GM12878 (cell line): ENCODE results near the gene PPP1R1B. TPM values are rescaled to one million over a fixed set of nuclear protein-coding genes. Genes with fewer than 3 reads are reported as not detected.

Source experiments
- ATAC-seq: fragments of 200-7000 bp; cut with Tn5 transposase; 3 replicates; pipeline ENCODE4 v1.9.1; 2020; ENCODE audit warnings: mild to moderate bottlenecking, moderate library complexity
- BruUV-seq: library from RNA; stranded (reverse); fragments of 400-500 nt; replicated peaks from 2 replicates; lab custom pipeline; 2021; lab: Mats Ljungman, UMichigan
- CTCF ChIA-PET: fragments of 300-600 bp; sonication (Branson Sonifier 250); formaldehyde crosslinking; extraction: SDS; loops from one replicate; lab custom pipeline; 2021; ENCODE audit warnings: inconsistent platforms; lab: Yijun Ruan, JAX
- POLR2A ChIA-PET: fragments of 350-600 bp; formaldehyde crosslinking; extraction: SDS; loops from one replicate; lab custom pipeline; 2021; ENCODE audit warnings: inconsistent platforms; lab: Charles Lee
- RAD21 ChIA-PET: fragments of 300-600 bp; sonication (Branson Sonifier 250); formaldehyde crosslinking; loops from one replicate; lab custom pipeline; 2023; ENCODE audit warnings: antibody characterized with exemption; ENCODE audit not compliant: unreplicated experiment; lab: Charles Lee
- SMC1A ChIA-PET: fragments of 300-600 bp; sonication (Branson Sonifier 250); formaldehyde crosslinking; loops from one replicate; lab custom pipeline; 2023; ENCODE audit not compliant: unreplicated experiment, uncharacterized antibody; lab: Charles Lee
- DNase-seq: peaks from one replicate; pipeline ENCODE4 v3.0.0-alpha.2; 2011; ENCODE audit warnings: low read depth, low spot score
- FAIRE-seq: peaks from 3 replicates; lab custom pipeline; 2011; peaks lifted over from hg19 to GRCh38; lab: Jason Lieb, UNC
- H2AFZ ChIP-seq: 2 replicates; pipeline ENCODE4 v1.6.0; 2011; ENCODE audit warnings: low read depth, low read length, control low read depth; ENCODE audit not compliant: control insufficient read depth
- H3K27ac ChIP-seq: 2 replicates; pipeline ENCODE4 v1.5.1; 2011; ENCODE audit warnings: control low read depth; ENCODE audit not compliant: control insufficient read depth, insufficient read depth
- H3K27me3 ChIP-seq, 2 experiments: replicated peaks in 1 of 2; 2 replicates each; pipeline versions ENCODE4 v1.6.0 to v1.6.1; 2011; ENCODE audit warnings: low read length in 1 of 2; ENCODE audit not compliant: control insufficient read depth in 2 of 2, insufficient read depth in 2 of 2
- H3K36me3 ChIP-seq, 2 experiments: 2 replicates each; pipeline ENCODE4 v1.5.1; 2011; ENCODE audit warnings: low read length in 1 of 2; ENCODE audit not compliant: control insufficient read depth in 2 of 2, insufficient read depth in 2 of 2
- H3K4me1 ChIP-seq: 2 replicates; pipeline ENCODE4 v1.6.1; 2011; ENCODE audit warnings: mild to moderate bottlenecking, low read length, moderate library complexity, mixed read lengths; ENCODE audit not compliant: control insufficient read depth, insufficient read depth
- H3K4me2 ChIP-seq: 2 replicates; pipeline ENCODE4 v1.6.0; 2011; ENCODE audit warnings: control low read depth; ENCODE audit not compliant: control insufficient read depth, insufficient read depth
- H3K4me3 ChIP-seq: fragments of 200-600 bp; sonication (generic); 2 replicates; pipeline ENCODE4 v1.5.1; 2016
- H3K79me2 ChIP-seq: 2 replicates; pipeline ENCODE4 v1.6.0; 2011; ENCODE audit warnings: low read length; ENCODE audit not compliant: control insufficient read depth, insufficient read depth
- H3K9ac ChIP-seq: 2 replicates; pipeline ENCODE4 v1.8.0; 2011; ENCODE audit warnings: low read length, control low read depth, mixed read lengths; ENCODE audit not compliant: control insufficient read depth, insufficient read depth
- H3K9me3 ChIP-seq: replicated peaks from 3 replicates; pipeline ENCODE4 v1.5.1; 2011; ENCODE audit warnings: mild to moderate bottlenecking, low read length; ENCODE audit not compliant: control insufficient read depth, insufficient read depth
- H4K20me1 ChIP-seq: 2 replicates; pipeline ENCODE4 v1.6.0; 2011; ENCODE audit not compliant: control insufficient read depth, insufficient read depth
- HCFC1 ChIP-seq: fragments of 150-350 bp; IDR thresholded peaks from 2 replicates; pipeline ENCODE4 v1.6.1; 2014; ENCODE audit warnings: low read length
- HDGF ChIP-seq: fragments of 450-650 bp; IDR thresholded peaks from 2 replicates; pipeline ENCODE4 v1.6.1; 2016; ENCODE audit warnings: antibody characterized with exemption
- SREBF1 ChIP-seq: IDR thresholded peaks from 2 replicates; pipeline ENCODE4 v1.6.1; 2012; ENCODE audit warnings: mild to moderate bottlenecking, low read length
- WGBS: methylation state at CpG from one replicate; pipeline ENCODE4 v1.1.6; 2016; ENCODE audit warnings: low lambda C conversion rate; ENCODE audit not compliant: insufficient replicate concordance, insufficient coverage; ENCODE audit errors: missing lambda C conversion rate; 5-methylcytosine and 5-hydroxymethylcytosine counted together
- in situ Hi-C: fragments of 300-500 bp; cut with MboI; formaldehyde crosslinking; loops from 9 replicates; pipeline ENCODE4 v1.14.3; 2018; ENCODE audit warnings: mixed read lengths
- intact Hi-C: fragments of 100-400 bp; cut with micrococcal nuclease; formaldehyde crosslinking; loops from one replicate; pipeline ENCODE4 v1.14.2; 2022; ENCODE audit not compliant: unreplicated experiment
- polyA plus RNA-seq, 11 experiments: library from polyadenylated mRNA; depleted of rRNA in 4 of 11; unstranded in 6 of 11; stranded (reverse) in 5 of 11; fragments of >200 nt; fragmentation: Nextera tagmentation in 4 of 11; fragmentation: Illumina TruSeq in 1 of 11; extraction: Ambion mirVana in 4 of 11; extraction: Trizol in 1 of 11; gene quantifications; 1 replicate in 1 of 11; 2 replicates in 10 of 11; pipeline versions ENCODE4 v1.2.1 to v1.2.3, GENCODE V29; 2011 to 2016; ENCODE audit warnings: inconsistent platforms in 2 of 11, missing spikeins in 2 of 11, low read depth in 1 of 11
- total RNA-seq, 4 experiments: library from RNA; depleted of rRNA in 3 of 4; stranded (reverse); fragments of >200 nt in 3 of 4; fragmentation: Illumina TruSeq in 1 of 4; extraction: Trizol in 1 of 4; gene quantifications; 2 replicates each; pipeline versions ENCODE4 v1.2.1 to v1.2.3, GENCODE V29; 2013 to 2021
- TF ChIP-seq, protein P1 (sequence below): fragments of 450-650 bp; IDR thresholded peaks from 2 replicates; pipeline ENCODE4 v1.6.1; 2017; ENCODE audit warnings: mild to moderate bottlenecking, moderate library complexity
- TF ChIP-seq, protein P2 (sequence below): fragments of 450-650 bp; IDR thresholded peaks from 2 replicates; pipeline ENCODE4 v1.6.1; 2017; ENCODE audit warnings: mild to moderate bottlenecking

Gene PPP1R1B
- total and polyA plus RNA-seq, 10 of the 15 experiments (the other 5 are each of a cell fraction or from before 2014, with no cell fraction given): 0.08 TPM; not detected in 9

DNA sequence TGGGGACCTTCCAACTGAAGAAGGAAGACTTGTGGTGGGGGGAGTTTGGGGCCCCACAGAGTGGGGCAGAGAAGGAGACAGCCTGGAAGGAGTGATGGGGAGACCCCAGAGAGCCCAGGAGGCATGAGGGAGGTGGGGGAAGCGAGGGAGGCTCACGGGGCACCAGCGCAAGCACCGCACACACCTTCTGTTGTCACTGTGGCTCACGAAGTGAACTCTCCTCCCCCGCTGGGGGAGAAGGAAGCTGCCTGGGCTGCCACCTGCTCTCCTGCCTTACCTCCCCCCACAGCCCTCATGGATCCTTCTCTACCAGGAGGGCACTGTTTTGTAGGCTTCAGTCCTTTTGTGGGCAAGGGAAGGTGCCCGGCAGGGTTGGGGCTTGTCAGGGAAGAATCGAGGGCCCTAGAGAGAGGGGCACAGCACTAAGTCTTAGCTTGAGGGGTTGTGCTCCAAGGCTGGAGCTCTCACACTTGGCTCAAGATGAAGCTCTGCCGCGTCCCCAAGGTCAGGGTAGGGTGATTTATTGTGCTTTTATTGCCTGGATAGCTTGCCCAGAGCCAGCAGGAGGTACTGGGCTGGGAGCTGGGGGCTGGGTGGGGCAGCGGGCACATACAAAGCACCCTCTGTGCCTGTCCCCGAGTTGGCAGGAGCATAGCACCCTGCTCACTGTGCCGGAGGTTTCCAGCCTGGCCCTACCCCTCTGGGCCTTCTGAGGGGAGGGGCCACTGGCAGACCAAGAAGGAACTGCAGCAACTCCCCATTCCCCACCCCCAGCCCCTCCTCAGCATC is 5.6 kb downstream of the PPP1R1B start (continued):
- TF ChIP-seq, protein P1, sequence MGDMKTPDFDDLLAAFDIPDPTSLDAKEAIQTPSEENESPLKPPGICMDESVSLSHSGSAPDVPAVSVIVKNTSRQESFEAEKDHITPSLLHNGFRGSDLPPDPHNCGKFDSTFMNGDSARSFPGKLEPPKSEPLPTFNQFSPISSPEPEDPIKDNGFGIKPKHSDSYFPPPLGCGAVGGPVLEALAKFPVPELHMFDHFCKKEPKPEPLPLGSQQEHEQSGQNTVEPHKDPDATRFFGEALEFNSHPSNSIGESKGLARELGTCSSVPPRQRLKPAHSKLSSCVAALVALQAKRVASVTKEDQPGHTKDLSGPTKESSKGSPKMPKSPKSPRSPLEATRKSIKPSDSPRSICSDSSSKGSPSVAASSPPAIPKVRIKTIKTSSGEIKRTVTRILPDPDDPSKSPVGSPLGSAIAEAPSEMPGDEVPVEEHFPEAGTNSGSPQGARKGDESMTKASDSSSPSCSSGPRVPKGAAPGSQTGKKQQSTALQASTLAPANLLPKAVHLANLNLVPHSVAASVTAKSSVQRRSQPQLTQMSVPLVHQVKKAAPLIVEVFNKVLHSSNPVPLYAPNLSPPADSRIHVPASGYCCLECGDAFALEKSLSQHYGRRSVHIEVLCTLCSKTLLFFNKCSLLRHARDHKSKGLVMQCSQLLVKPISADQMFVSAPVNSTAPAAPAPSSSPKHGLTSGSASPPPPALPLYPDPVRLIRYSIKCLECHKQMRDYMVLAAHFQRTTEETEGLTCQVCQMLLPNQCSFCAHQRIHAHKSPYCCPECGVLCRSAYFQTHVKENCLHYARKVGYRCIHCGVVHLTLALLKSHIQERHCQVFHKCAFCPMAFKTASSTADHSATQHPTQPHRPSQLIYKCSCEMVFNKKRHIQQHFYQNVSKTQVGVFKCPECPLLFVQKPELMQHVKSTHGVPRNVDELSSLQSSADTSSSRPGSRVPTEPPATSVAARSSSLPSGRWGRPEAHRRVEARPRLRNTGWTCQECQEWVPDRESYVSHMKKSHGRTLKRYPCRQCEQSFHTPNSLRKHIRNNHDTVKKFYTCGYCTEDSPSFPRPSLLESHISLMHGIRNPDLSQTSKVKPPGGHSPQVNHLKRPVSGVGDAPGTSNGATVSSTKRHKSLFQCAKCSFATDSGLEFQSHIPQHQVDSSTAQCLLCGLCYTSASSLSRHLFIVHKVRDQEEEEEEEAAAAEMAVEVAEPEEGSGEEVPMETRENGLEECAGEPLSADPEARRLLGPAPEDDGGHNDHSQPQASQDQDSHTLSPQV: no peak
- TF ChIP-seq HCFC1: no peak

DNA sequence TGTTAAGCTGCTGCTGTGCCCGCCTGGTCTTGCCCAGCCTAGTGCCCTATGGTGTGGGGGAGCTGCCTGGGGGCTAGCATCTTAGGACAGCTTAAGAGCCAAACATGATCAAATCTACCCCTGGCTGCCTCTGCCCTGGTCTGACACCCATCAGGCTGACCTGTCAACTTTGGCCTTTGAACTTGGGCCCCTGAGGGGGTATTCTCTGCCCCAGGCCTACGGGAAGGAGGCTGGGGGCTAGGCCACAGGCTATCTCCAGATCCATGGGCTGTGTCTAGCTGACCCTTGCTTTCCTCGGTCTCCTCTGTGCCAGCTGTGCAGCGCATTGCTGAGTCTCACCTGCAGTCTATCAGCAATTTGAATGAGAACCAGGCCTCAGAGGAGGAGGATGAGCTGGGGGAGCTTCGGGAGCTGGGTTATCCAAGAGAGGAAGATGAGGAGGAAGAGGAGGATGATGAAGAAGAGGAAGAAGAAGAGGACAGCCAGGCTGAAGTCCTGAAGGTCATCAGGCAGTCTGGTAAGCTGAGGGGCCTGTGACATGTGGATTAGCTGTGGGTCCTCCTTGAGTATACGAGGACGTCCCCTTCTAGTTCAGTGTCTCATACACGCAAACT is 6.9 kb downstream of the PPP1R1B start:
- CTCF ChIA-PET: interaction anchor here (0.6 to 15.5 kb wide), 13 partner anchors 11 to 659 kb away, joined by 3 to 225 read pairs (median 5); partner anchors contain the start of gene IKZF3
- no peak for FAIRE-seq

More for the DNA sequence above, 6.9 kb downstream of the PPP1R1B start:
- no peak for ATAC-seq
- no TSS peak for BruUV-seq
- in situ Hi-C loops (no loop called here), intact Hi-C loops (no loop called here)
- H3K36me3 ChIP-seq: no peaks in the 10 kb centered on the region
- RAD21 ChIA-PET: interaction anchor here (0.5 to 3.4 kb wide), 3 partner anchors 11 to 343 kb away, joined by 3 to 20 read pairs (median 3); no protein-coding TSS in a partner anchor
- H3K4me2 ChIP-seq: no peak overlapping the region
- H2AFZ ChIP-seq: no peak overlapping the region
- H3K9ac ChIP-seq: no peak overlapping the region
- H3K4me3 ChIP-seq: no peak overlapping the region
- TF ChIP-seq, protein P2, sequence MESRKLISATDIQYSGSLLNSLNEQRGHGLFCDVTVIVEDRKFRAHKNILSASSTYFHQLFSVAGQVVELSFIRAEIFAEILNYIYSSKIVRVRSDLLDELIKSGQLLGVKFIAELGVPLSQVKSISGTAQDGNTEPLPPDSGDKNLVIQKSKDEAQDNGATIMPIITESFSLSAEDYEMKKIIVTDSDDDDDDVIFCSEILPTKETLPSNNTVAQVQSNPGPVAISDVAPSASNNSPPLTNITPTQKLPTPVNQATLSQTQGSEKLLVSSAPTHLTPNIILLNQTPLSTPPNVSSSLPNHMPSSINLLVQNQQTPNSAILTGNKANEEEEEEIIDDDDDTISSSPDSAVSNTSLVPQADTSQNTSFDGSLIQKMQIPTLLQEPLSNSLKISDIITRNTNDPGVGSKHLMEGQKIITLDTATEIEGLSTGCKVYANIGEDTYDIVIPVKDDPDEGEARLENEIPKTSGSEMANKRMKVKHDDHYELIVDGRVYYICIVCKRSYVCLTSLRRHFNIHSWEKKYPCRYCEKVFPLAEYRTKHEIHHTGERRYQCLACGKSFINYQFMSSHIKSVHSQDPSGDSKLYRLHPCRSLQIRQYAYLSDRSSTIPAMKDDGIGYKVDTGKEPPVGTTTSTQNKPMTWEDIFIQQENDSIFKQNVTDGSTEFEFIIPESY: no peak
- TF ChIP-seq HDGF (no peak), SREBF1 (no peak)
- TF ChIP-seq, all 136 proteins: peak for 0
- ChIA-PET POLR2A (interaction anchor here (0.9 to 1.3 kb wide), 2 partner anchors 43 to 96 kb away, joined by 3 to 4 read pairs; partner anchors contain the start of gene MIEN1), SMC1A (interaction anchor here (2.9 kb wide), 1 partner anchor 10 kb away, joined by 10 read pairs; no protein-coding TSS in a partner anchor)
- no peak for DNase-seq
- Histone ChIP-seq H3K9me3 (no peaks in the 10 kb centered on the region), H3K27ac (no peak overlapping the region), H3K4me1 (peaks cover 13% of the 10 kb centered on the region), H3K27me3 (no peaks in the 10 kb centered on the region; a peak in 1 of 4 replicates), H4K20me1 (peaks cover 3% of the 10 kb centered on the region; the same call in 1 of the 2 replicates), H3K79me2 (peaks cover 17% of the 10 kb centered on the region)
- WGBS: 36% methylated on average over 8 of the region's 8 CpGs
